Caco-2 (cell line): Measurements from ENCODE around the gene AADACL4. TPM values are rescaled to one million over a fixed set of nuclear protein-coding genes. Genes with fewer than 3 reads are reported as not detected.

ENCODE experiments used
- BruUV-seq: library from RNA; stranded (reverse); fragments of 400-500 nt; replicated peaks from 2 replicates; lab custom pipeline; 2021; lab: Mats Ljungman, UMichigan
- CTCF ChIA-PET: fragments of 300-600 bp; sonication (Branson Sonifier 250); formaldehyde crosslinking; loops from one replicate; lab custom pipeline; 2022; ENCODE audit warnings: antibody characterized with exemption; lab: Charles Lee
- POLR2A ChIA-PET: fragments of 300-600 bp; sonication (Branson Sonifier 250); formaldehyde crosslinking; loops from one replicate; lab custom pipeline; 2022; ENCODE audit warnings: antibody characterized with exemption; lab: Charles Lee
- DNase-seq, 2 experiments: peaks; one replicate each; pipeline versions ENCODE4 v3.0.0 to v3.0.0-alpha.2; 2020 to 2022
- H3K27me3 ChIP-seq: replicated peaks from 2 replicates; pipeline ENCODE4 v1.6.0; 2011; ENCODE audit warnings: low read length; ENCODE audit not compliant: control insufficient read depth, insufficient read depth
- H3K36me3 ChIP-seq: 2 replicates; pipeline ENCODE4 v1.5.1; 2011; ENCODE audit warnings: low read length; ENCODE audit not compliant: control insufficient read depth, insufficient read depth
- H3K4me1 ChIP-seq: fragments of 250-450 bp; sonication (Bioruptor Pico); 2 replicates; pipeline ENCODE4 v1.5.1; 2020; ENCODE audit warnings: mild to moderate bottlenecking
- H3K4me3 ChIP-seq: 2 replicates; pipeline ENCODE4 v1.5.1; 2011; ENCODE audit warnings: low read depth, mild to moderate bottlenecking, control low read depth, low read length
- H3K9me3 ChIP-seq: fragments of 250-450 bp; sonication (Bioruptor Pico); 2 replicates; pipeline ENCODE4 v1.5.1; 2020; ENCODE audit warnings: mild to moderate bottlenecking, moderate library complexity
- H3K27ac Mint-ChIP-seq: one replicate; pipeline ENCODE4 v1.8.0; 2022; ENCODE audit warnings: mixed read lengths; ENCODE audit not compliant: unreplicated experiment
- H3K27me3 Mint-ChIP-seq: one replicate; pipeline ENCODE4 v1.8.0; 2022; ENCODE audit warnings: mixed read lengths; ENCODE audit not compliant: insufficient read depth, unreplicated experiment
- H3K36me3 Mint-ChIP-seq: one replicate; pipeline ENCODE4 v1.8.0; 2022; ENCODE audit warnings: mild to moderate bottlenecking, mixed read lengths; ENCODE audit not compliant: insufficient read depth, unreplicated experiment
- H3K4me1 Mint-ChIP-seq: one replicate; pipeline ENCODE4 v1.8.0; 2022; ENCODE audit warnings: low read depth, mixed read lengths; ENCODE audit not compliant: unreplicated experiment
- H3K4me3 Mint-ChIP-seq: one replicate; pipeline ENCODE4 v1.8.0; 2022; ENCODE audit warnings: mild to moderate bottlenecking, moderate library complexity, mixed read lengths; ENCODE audit not compliant: unreplicated experiment
- H3K9me3 Mint-ChIP-seq: one replicate; pipeline ENCODE4 v1.8.0; 2022; ENCODE audit warnings: mixed read lengths; ENCODE audit not compliant: unreplicated experiment
- CTCF ChIP-seq, 2 experiments: fragments of 200-600 bp in 1 of 2; IDR thresholded peaks; 1 replicate in 1 of 2; 2 replicates in 1 of 2; pipeline versions ENCODE4 v1.5.1 to v1.8.0; 2011 to 2022; ENCODE audit warnings: antibody characterized with exemption in 1 of 2, control low read depth in 1 of 2, inconsistent platforms in 1 of 2, low read depth in 1 of 2, low read length in 1 of 2, mild to moderate bottlenecking in 1 of 2, moderate library complexity in 1 of 2; ENCODE audit not compliant: insufficient read depth in 1 of 2, severe bottlenecking in 1 of 2, unreplicated experiment in 1 of 2
- intact Hi-C: fragments of 100-400 bp; cut with micrococcal nuclease; formaldehyde crosslinking; loops from one replicate; pipeline ENCODE4 v1.10.0; 2022; ENCODE audit not compliant: unreplicated experiment
- total RNA-seq: library from RNA; stranded (reverse); gene quantifications from 2 replicates; pipeline ENCODE4 v1.2.3, GENCODE V29; 2022

Gene AADACL4
- total RNA-seq, 1 experiment from 2014 or later: not detected

GRCh38 chr1:12598974-12599373 lies 44.9 kb upstream of the AADACL4 start:
- ChIA-PET CTCF (no interaction called here), POLR2A (interaction anchor here (0.6 kb wide), 1 partner anchor 16 kb away, joined by 7 read pairs; no protein-coding TSS in a partner anchor)
- H3K9me3 Mint-ChIP-seq: no peaks in the 10 kb centered on the region
- no peaks in the 10 kb centered on the region for H3K27me3 Mint-ChIP-seq
- no peak overlapping the region for H3K4me3 Mint-ChIP-seq
- peaks cover 21% of the 10 kb centered on the region for H3K36me3 Mint-ChIP-seq
- no peak overlapping the region for H3K27ac Mint-ChIP-seq
- intact Hi-C loops: no loop called here
- H3K4me1 Mint-ChIP-seq: peaks cover 26% of the 10 kb centered on the region
- Histone ChIP-seq H3K27me3 (no peaks in the 10 kb centered on the region), H3K36me3 (peaks cover 4% of the 10 kb centered on the region), H3K4me1 (peaks cover 40% of the 10 kb centered on the region), H3K9me3 (no peaks in the 10 kb centered on the region), H3K4me3 (no peak overlapping the region)
- no TSS peak for BruUV-seq
- DNase-seq: no peak
- no peak for TF ChIP-seq CTCF (IDR thresholded peaks at IDR 0.05; ENCODE audit: insufficient read depth in 1 of 2, low read depth in 1 of 2, low read length in 1 of 2, severe bottlenecking in 1 of 2, unreplicated experiment in 1 of 2)

GRCh38 chr1:12599657-12600056 lies 44.2 kb upstream of the AADACL4 start:
- ChIA-PET POLR2A (no interaction called here), CTCF (no interaction called here)
- BruUV-seq: no TSS peak
- Mint-ChIP-seq H3K36me3 (peaks cover 28% of the 10 kb centered on the region), H3K27ac (no peak overlapping the region), H3K4me1 (peaks cover 26% of the 10 kb centered on the region), H3K9me3 (no peaks in the 10 kb centered on the region), H3K4me3 (no peak overlapping the region), H3K27me3 (no peaks in the 10 kb centered on the region)
- Histone ChIP-seq H3K4me3 (no peak overlapping the region), H3K27me3 (no peaks in the 10 kb centered on the region), H3K36me3 (peaks cover 4% of the 10 kb centered on the region), H3K4me1 (peaks cover 46% of the 10 kb centered on the region), H3K9me3 (no peaks in the 10 kb centered on the region)
- intact Hi-C loops: no loop called here
- DNase-seq: no peak
- TF ChIP-seq CTCF (IDR thresholded peaks at IDR 0.05; ENCODE audit: insufficient read depth in 1 of 2, low read depth in 1 of 2, low read length in 1 of 2, severe bottlenecking in 1 of 2, unreplicated experiment in 1 of 2): no peak

GRCh38 chr1:12600335-12600734 lies 43.5 kb upstream of the AADACL4 start:
- intact Hi-C loops: no loop called here
- ChIA-PET CTCF (interaction anchor here (1.4 kb wide), 1 partner anchor 58 kb away, joined by 8 read pairs; no protein-coding TSS in a partner anchor), POLR2A (no interaction called here)
- H3K27ac Mint-ChIP-seq: no peak overlapping the region
- Histone ChIP-seq H3K4me1 (peaks cover 52% of the 10 kb centered on the region), H3K9me3 (no peaks in the 10 kb centered on the region), H3K4me3 (no peak overlapping the region), H3K27me3 (no peaks in the 10 kb centered on the region), H3K36me3 (peaks cover 4% of the 10 kb centered on the region)
- DNase-seq: no peak
- BruUV-seq: no TSS peak
- peaks cover 25% of the 10 kb centered on the region for H3K4me1 Mint-ChIP-seq
- peaks cover 30% of the 10 kb centered on the region for H3K36me3 Mint-ChIP-seq
- no peak for TF ChIP-seq CTCF (IDR thresholded peaks at IDR 0.05; ENCODE audit: insufficient read depth in 1 of 2, low read depth in 1 of 2, low read length in 1 of 2, severe bottlenecking in 1 of 2, unreplicated experiment in 1 of 2)
- no peaks in the 10 kb centered on the region for H3K9me3 Mint-ChIP-seq
- no peak overlapping the region for H3K4me3 Mint-ChIP-seq
- H3K27me3 Mint-ChIP-seq: no peaks in the 10 kb centered on the region
